Stimulated activated CD4-positive, alpha-beta T cell treated with anti-CD3 and anti-CD28 coated beads, Interleukin-12 subunit alpha, Interleukin-12 subunit beta, amount 100 ng/mL, for 24 hours (primary cell): Measurements from ENCODE around the gene HSBP1L1.

Experiments
- DNase-seq, 2 experiments: peaks; one replicate each; pipeline ENCODE4 v3.0.0-alpha.2; 2020; ENCODE audit warnings: low read depth in 2 of 2

Gene HSBP1L1

GRCh38 chr18:79961527-79962291 lies 2.7 kb upstream of the HSBP1L1 start:
- DNase-seq = no peak

GRCh38 chr18:79962311-79962710 lies 2.1 kb upstream of the HSBP1L1 start:
- DNase-seq = no peak

GRCh38 chr18:79962835-79963657 lies 1.4 kb upstream of the HSBP1L1 start:
- no peak for DNase-seq

GRCh38 chr18:79963658-79964329 lies 649 bp upstream of the HSBP1L1 start:
- no peak for DNase-seq

GRCh38 chr18:79965119-79965902 lies 868 bp downstream of the HSBP1L1 start:
- no peak for DNase-seq

- DNase-seq = no peak
Observed at GRCh38 chr18:79970419-79971133, 6.1 kb downstream of the HSBP1L1 start.

GRCh38 chr18:79971211-79971952 lies 6.9 kb downstream of the HSBP1L1 start:
- no peak for DNase-seq

GRCh38 chr18:79971986-79972385 lies 7.5 kb downstream of the HSBP1L1 start:
- DNase-seq = no peak

- DNase-seq = no peak
Observed at GRCh38 chr18:79972720-79973119, 8.3 kb downstream of the HSBP1L1 start.

GRCh38 chr18:79973517-79973916 lies 9.1 kb downstream of the HSBP1L1 start:
- no peak for DNase-seq

GRCh38 chr18:79974025-79974654 lies 9.7 kb downstream of the HSBP1L1 start:
- no peak for DNase-seq

- no peak for DNase-seq
Observed at GRCh38 chr18:79975043-79975442, 10.6 kb downstream of the HSBP1L1 start.

GRCh38 chr18:79975985-79976680 lies 11.7 kb downstream of the HSBP1L1 start:
- no peak for DNase-seq

- no peak for DNase-seq
Observed at GRCh38 chr18:79979843-79980242, 15.4 kb downstream of the HSBP1L1 start.

- DNase-seq = no peak
Observed at GRCh38 chr18:79980585-79980984, 16.1 kb downstream of the HSBP1L1 start.

- DNase-seq = no peak
Observed at GRCh38 chr18:79982736-79983135, 18.3 kb downstream of the HSBP1L1 start.

GRCh38 chr18:79983253-79983652 lies 18.8 kb downstream of the HSBP1L1 start:
- no peak for DNase-seq

- DNase-seq = no peak
Observed at GRCh38 chr18:79983793-79984192, 19.4 kb downstream of the HSBP1L1 start.

GRCh38 chr18:79985172-79985571 lies 20.7 kb downstream of the HSBP1L1 start:
- no peak for DNase-seq
